Head of caudate nucleus (tissue), 42 donors: ENCODE results near the gene FBXL17.
A peak's percentile ranks its signal among the peaks of the same experiment; 100 is the strongest.

Source experiments
- DNase-seq, 42 donors: peaks; one replicate each; pipeline versions ENCODE4 v3.0.0 to v3.0.0-alpha.2; 2020 to 2021; ENCODE audit warnings: mixed read lengths in 7 of 42
- intact Hi-C: fragments of 100-400 bp; cut with DNase I; formaldehyde crosslinking; loops from one replicate; pipeline ENCODE4 v1.15.0; 2022

The FBXL17 gene

GRCh38 chr5:108379722-108380530 is 2.0 kb downstream of the FBXL17 start:
- intact Hi-C loops: no loop called here
- peak in 2 of 42 donors; percentile 1 to 20 for DNase-seq

GRCh38 chr5:108375768-108376167 is 6.1 kb downstream of the FBXL17 start:
- no peak for DNase-seq
- intact Hi-C loops: no loop called here

- no peak for DNase-seq
- intact Hi-C loops: no loop called here
Measured at GRCh38 chr5:108373426-108373825, 8.5 kb downstream of the FBXL17 start.

GRCh38 chr5:108372369-108372768 is 9.5 kb downstream of the FBXL17 start:
- intact Hi-C loops: no loop called here
- DNase-seq: no peak

- intact Hi-C loops: no loop called here
- DNase-seq: no peak
Measured at GRCh38 chr5:108371263-108371662, 10.6 kb downstream of the FBXL17 start.

- DNase-seq: no peak
- intact Hi-C loops: no loop called here
Measured at GRCh38 chr5:108369167-108369566, 12.7 kb downstream of the FBXL17 start.

- intact Hi-C loops: no loop called here
- DNase-seq: no peak
Measured at GRCh38 chr5:108367679-108368334, 14.1 kb downstream of the FBXL17 start.

GRCh38 chr5:108366500-108366899 is 15.4 kb downstream of the FBXL17 start:
- DNase-seq: no peak
- intact Hi-C loops: no loop called here

- no peak for DNase-seq
- intact Hi-C loops: no loop called here
Measured at GRCh38 chr5:108361771-108362170, 20.1 kb downstream of the FBXL17 start.

GRCh38 chr5:108361239-108361638 is 20.7 kb downstream of the FBXL17 start:
- intact Hi-C loops: no loop called here
- DNase-seq: no peak

- DNase-seq: no peak
Measured at GRCh38 chr5:108360280-108360679, 21.6 kb downstream of the FBXL17 start.

GRCh38 chr5:108356286-108356685 is 25.6 kb downstream of the FBXL17 start:
- intact Hi-C loops: no loop called here
- no peak for DNase-seq

More at GRCh38 chr5:108360280-108360679, 21.6 kb downstream of the FBXL17 start:
- intact Hi-C loops: no loop called here

- DNase-seq: no peak
- intact Hi-C loops: no loop called here
Measured at GRCh38 chr5:108353087-108353486, 28.8 kb downstream of the FBXL17 start.

- intact Hi-C loops: no loop called here
- no peak for DNase-seq
Measured at GRCh38 chr5:108345541-108346171, 36.2 kb downstream of the FBXL17 start.

GRCh38 chr5:108344103-108344822 is 37.6 kb downstream of the FBXL17 start:
- intact Hi-C loops: no loop called here
- DNase-seq: no peak

- intact Hi-C loops: no loop called here
- no peak for DNase-seq
Measured at GRCh38 chr5:108341866-108342265, 40.0 kb downstream of the FBXL17 start.

- intact Hi-C loops: no loop called here
Measured at GRCh38 chr5:108340131-108340530, 41.8 kb downstream of the FBXL17 start.

GRCh38 chr5:108339220-108339619 is 42.7 kb downstream of the FBXL17 start:
- DNase-seq: no peak
- intact Hi-C loops: no loop called here

More at GRCh38 chr5:108340131-108340530, 41.8 kb downstream of the FBXL17 start:
- no peak for DNase-seq

GRCh38 chr5:108334225-108334624 is 47.7 kb downstream of the FBXL17 start:
- DNase-seq: no peak
- intact Hi-C loops: no loop called here

GRCh38 chr5:108326982-108327381 is 54.9 kb downstream of the FBXL17 start:
- no peak for DNase-seq
- intact Hi-C loops: no loop called here
